Body of pancreas (tissue), 4 donors: Measurements from ENCODE around the gene PSKH1. TPM values are rescaled to one million over a fixed set of nuclear protein-coding genes. Genes with fewer than 3 reads are reported as not detected.

Experiments
- ATAC-seq: fragments of 150-250 bp; one replicate; pipeline ENCODE4 v1.9.1; 2016
- DNase-seq, 4 donors: peaks; one replicate each; pipeline ENCODE4 v3.0.0-alpha.2; 2019
- H3K27ac ChIP-seq, 4 donors: fragments of 200-600 bp; sonication (generic); 1 replicate in 3 of 4; 2 replicates in 1 of 4; pipeline versions ENCODE4 v1.5.1 to v1.6.1; 2016 to 2019; ENCODE audit warnings: mild to moderate bottlenecking in 1 of 4, mixed read lengths in 1 of 4, moderate library complexity in 1 of 4
- H3K27me3 ChIP-seq, 2 donors: fragments of 200-600 bp; sonication (generic); one replicate each; pipeline ENCODE4 v1.6.0; 2016; ENCODE audit warnings: mild to moderate bottlenecking in 1 of 2
- H3K36me3 ChIP-seq, 2 donors: fragments of 200-600 bp; sonication (generic); replicated peaks in 1 of 2; 2 replicates each; pipeline ENCODE4 v1.5.1; 2016; ENCODE audit warnings: low read depth in 2 of 2; ENCODE audit not compliant: insufficient read depth in 1 of 2
- H3K4me1 ChIP-seq: fragments of 200-600 bp; sonication (generic); one replicate; pipeline ENCODE4 v1.6.0; 2016
- H3K4me3 ChIP-seq, 2 donors: fragments of 200-600 bp; sonication (generic); 1 replicate in 1 of 2; 2 replicates in 1 of 2; pipeline ENCODE4 v1.5.1; 2016 to 2019
- H3K9me3 ChIP-seq, 3 donors: fragments of 200-600 bp; sonication (generic); 1 replicate in 2 of 3; 2 replicates in 1 of 3; pipeline ENCODE4 v1.5.1; 2016
- POLR2A ChIP-seq, 3 donors: fragments of 450-650 bp; IDR thresholded peaks; one replicate each; pipeline ENCODE4 v1.6.1; 2016; ENCODE audit warnings: antibody characterized with exemption in 3 of 3, mild to moderate bottlenecking in 2 of 3
- WGBS, 2 donors: methylation state at CpG; one replicate each; pipeline ENCODE4 v1.1.5; 2017; 5-methylcytosine and 5-hydroxymethylcytosine counted together
- intact Hi-C: fragments of 100-400 bp; cut with DNase I; formaldehyde crosslinking; loops from one replicate; pipeline ENCODE4 v1.15.1; 2023
- total RNA-seq, 2 donors: library from RNA; depleted of rRNA; stranded (reverse); fragments of >200 nt; gene quantifications; one replicate each; pipeline ENCODE4 v1.1.0, GENCODE V29; 2016
- TF ChIP-seq, protein P1 (sequence below), 7 experiments: fragments of 450-650 bp in 4 of 7; fragments of 200-600 bp in 3 of 7; sonication (generic) in 3 of 7; IDR thresholded peaks; one replicate each; pipeline ENCODE4 v1.5.1; 2016 to 2019; ENCODE audit warnings: antibody characterized with exemption in 7 of 7

PSKH1 gene
- total RNA-seq, 2 donors from 2014 or later: 15.0 to 16.8 TPM

DNA sequence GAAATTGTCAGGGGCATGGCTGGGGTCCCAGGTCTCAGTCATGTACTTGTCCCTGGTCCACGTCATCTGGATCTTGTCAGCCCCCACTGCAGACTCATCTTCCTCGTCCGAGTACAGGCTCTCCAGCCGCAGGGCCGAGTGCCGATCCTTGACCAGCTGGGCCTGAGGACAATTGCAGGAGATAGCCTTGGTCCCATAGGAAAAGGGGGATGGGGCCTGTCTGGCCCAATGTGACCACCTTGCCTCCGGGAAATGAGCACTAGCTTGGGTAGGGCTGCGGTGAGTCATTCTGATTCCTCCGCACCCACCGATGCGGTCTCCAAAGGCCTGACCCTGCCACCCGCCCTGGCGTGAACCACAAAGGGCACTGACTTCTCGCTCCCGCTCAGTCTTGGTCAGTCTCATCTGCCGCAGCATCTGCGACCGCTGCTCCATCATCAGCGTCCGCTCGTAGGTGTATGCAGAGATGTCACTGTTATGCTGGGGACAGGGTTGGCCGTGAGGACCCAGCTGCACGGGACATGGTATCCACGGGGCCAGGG is 52.4 kb downstream of the PSKH1 start:
- intact Hi-C loops: no loop called here
- peak overlapping the region in 1 of 4 donors; percentile 42 for H3K27ac ChIP-seq
- no peaks in the 10 kb centered on the region for H3K27me3 ChIP-seq
- WGBS, 2 donors: 85 to 96% methylated on average over 12 to 24 of the region's 24 CpGs
- peaks cover 0 to 11% of the 10 kb centered on the region in 2 donors for H3K36me3 ChIP-seq
- peaks cover under 1% of the 10 kb centered on the region for H3K4me1 ChIP-seq
- ATAC-seq: no peak
- no peak for TF ChIP-seq POLR2A (IDR thresholded peaks at IDR 0.05)
- TF ChIP-seq, protein P1, sequence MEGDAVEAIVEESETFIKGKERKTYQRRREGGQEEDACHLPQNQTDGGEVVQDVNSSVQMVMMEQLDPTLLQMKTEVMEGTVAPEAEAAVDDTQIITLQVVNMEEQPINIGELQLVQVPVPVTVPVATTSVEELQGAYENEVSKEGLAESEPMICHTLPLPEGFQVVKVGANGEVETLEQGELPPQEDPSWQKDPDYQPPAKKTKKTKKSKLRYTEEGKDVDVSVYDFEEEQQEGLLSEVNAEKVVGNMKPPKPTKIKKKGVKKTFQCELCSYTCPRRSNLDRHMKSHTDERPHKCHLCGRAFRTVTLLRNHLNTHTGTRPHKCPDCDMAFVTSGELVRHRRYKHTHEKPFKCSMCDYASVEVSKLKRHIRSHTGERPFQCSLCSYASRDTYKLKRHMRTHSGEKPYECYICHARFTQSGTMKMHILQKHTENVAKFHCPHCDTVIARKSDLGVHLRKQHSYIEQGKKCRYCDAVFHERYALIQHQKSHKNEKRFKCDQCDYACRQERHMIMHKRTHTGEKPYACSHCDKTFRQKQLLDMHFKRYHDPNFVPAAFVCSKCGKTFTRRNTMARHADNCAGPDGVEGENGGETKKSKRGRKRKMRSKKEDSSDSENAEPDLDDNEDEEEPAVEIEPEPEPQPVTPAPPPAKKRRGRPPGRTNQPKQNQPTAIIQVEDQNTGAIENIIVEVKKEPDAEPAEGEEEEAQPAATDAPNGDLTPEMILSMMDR (IDR thresholded peaks at IDR 0.05): no peak
- no peaks in the 10 kb centered on the region for H3K9me3 ChIP-seq
- H3K4me3 ChIP-seq: no peak overlapping the region
- no peak for DNase-seq

DNA sequence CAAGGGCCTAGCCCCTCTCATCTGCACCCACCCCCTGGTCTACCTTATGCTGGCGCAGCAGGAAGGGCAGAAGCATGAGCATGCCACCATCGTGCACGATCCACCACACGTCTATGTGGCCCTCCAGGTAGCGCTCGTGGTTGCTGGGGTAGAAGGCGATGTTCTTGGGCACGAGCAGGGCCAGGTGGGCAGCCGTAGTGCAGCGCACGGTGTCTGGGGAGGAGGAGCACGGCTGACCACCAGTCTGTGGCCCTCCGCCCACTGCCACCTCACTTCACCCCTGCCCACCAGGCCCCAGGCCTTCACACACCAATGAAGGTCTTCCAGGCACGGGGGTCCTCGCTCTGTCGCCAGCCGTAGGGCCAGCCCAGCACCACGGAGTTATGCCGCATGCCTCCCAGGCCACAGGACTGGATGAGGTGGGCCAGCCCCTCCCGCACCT is 53.1 kb downstream of the PSKH1 start:
- H3K4me3 ChIP-seq: no peak overlapping the region
- no peaks in the 10 kb centered on the region for H3K9me3 ChIP-seq
- DNase-seq: peak in 1 of 4 donors; percentile 11
- peaks cover 0 to 13% of the 10 kb centered on the region in 2 donors for H3K36me3 ChIP-seq
- no peaks in the 10 kb centered on the region for H3K4me1 ChIP-seq
- intact Hi-C loops: no loop called here
- no peak overlapping the region for H3K27ac ChIP-seq
- no peaks in the 10 kb centered on the region for H3K27me3 ChIP-seq
- no peak for ATAC-seq
- 92 to 96% methylated on average over 8 to 20 of the region's 20 CpGs for WGBS, 2 donors
- no peak for TF ChIP-seq POLR2A (IDR thresholded peaks at IDR 0.05)
- TF ChIP-seq, protein P1 (IDR thresholded peaks at IDR 0.05): no peak

DNA sequence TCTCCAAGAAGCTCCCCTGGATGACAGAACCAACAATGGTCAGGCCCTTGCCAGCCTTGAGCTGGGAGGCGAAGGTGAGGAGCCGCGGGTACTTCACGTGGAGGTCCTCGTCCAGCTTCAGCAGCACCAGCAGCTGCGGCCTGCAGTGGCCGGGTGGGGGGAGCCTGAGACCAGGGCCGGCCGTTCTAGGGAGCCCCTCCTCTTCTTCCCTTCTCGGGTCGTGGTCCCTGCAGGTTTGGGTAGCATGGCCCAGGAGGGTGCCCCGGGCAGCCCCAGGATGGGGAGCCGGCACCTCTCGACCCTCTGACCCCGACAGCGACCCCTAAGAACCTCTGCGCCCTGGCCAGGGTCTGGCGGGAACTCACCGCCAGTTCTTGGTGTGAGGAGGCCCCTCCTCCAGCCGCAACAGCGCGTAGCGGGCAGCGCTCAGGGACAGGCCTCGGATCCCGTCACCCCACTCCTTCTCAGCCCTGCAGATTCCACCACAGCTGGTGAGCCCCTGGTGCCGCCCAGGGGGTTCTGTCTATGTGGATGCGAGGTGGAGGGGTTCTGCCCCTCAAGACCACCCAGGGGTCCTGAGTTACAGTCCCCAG is 54.0 kb downstream of the PSKH1 start:
- no peaks in the 10 kb centered on the region for H3K27me3 ChIP-seq
- H3K4me1 ChIP-seq: no peaks in the 10 kb centered on the region
- H3K27ac ChIP-seq: no peak overlapping the region
- no peaks in the 10 kb centered on the region for H3K9me3 ChIP-seq
- TF ChIP-seq, protein P1 (IDR thresholded peaks at IDR 0.05): no peak
- no peak for TF ChIP-seq POLR2A (IDR thresholded peaks at IDR 0.05)
- H3K4me3 ChIP-seq: no peak overlapping the region
- H3K36me3 ChIP-seq: peaks cover 0 to 21% of the 10 kb centered on the region in 2 donors
- ATAC-seq: no peak
- WGBS, 2 donors: 91 to 92% methylated on average over 5 to 25 of the region's 28 CpGs
- intact Hi-C loops: no loop called here
- DNase-seq: peak in 1 of 4 donors; percentile 14

DNA sequence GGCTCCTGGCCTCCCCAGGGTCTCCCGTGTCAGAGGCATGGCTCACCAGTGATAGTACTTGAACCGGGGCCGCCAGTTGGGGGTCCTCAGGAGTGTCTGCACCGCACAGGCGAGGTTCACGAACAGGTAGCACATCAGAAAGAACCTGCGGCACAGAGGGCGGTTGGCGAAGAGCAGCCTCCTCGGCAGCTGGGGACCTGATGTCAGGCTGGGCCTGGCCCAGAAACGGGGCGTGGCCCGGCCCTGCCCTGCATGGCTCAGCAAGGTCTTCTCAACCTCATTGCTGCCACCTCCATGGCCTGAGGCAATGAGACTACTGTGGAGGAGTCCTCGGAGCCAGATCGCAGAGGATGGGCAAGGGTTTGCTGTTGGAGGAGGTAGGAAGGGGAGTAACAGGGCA is 55.0 kb downstream of the PSKH1 start:
- no peak overlapping the region for H3K4me3 ChIP-seq
- peaks cover 0 to 21% of the 10 kb centered on the region in 2 donors for H3K36me3 ChIP-seq
- intact Hi-C loops: no loop called here
- 91 to 100% methylated on average over 3 to 15 of the region's 15 CpGs for WGBS, 2 donors
- H3K27me3 ChIP-seq: no peaks in the 10 kb centered on the region
- ATAC-seq (no peak), DNase-seq (peak in 1 of 4 donors; percentile 8)
- H3K4me1 ChIP-seq: no peaks in the 10 kb centered on the region
- H3K9me3 ChIP-seq: no peaks in the 10 kb centered on the region
- H3K27ac ChIP-seq: no peak overlapping the region
- TF ChIP-seq, protein P1 (IDR thresholded peaks at IDR 0.05): no peak
- TF ChIP-seq POLR2A (IDR thresholded peaks at IDR 0.05): no peak

DNA sequence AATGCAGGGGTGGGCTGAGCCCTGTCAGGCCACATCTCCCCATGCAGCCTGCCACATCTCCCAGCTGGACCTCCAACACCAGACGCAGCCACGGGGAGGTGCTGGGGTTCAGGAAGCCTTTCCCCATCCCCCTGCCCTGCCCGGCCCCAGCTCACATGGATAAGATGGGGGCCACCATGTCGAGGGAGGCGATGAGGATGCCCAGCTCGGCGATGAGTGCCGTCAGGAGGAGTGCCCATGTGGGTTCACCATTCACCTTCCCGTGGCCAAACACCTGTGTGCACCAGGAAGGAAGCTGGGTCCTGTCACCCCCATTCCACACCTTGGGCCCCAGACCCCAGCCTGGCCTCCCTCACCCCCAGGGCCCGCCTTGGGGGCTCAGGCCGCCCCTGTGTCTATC is 56.6 kb downstream of the PSKH1 start:
- H3K4me3 ChIP-seq: no peak overlapping the region
- no peak for ATAC-seq

More for the DNA sequence above, 56.6 kb downstream of the PSKH1 start:
- Histone ChIP-seq H3K27me3 (no peaks in the 10 kb centered on the region), H3K27ac (no peak overlapping the region), H3K9me3 (no peaks in the 10 kb centered on the region), H3K36me3 (peaks cover 0 to 21% of the 10 kb centered on the region in 2 donors), H3K4me1 (no peaks in the 10 kb centered on the region)
- TF ChIP-seq, protein P1 (IDR thresholded peaks at IDR 0.05): no peak
- no peak for TF ChIP-seq POLR2A (IDR thresholded peaks at IDR 0.05)
- intact Hi-C loops: no loop called here
- DNase-seq: no peak
- 92 to 95% methylated on average over 11 of the region's 11 CpGs for WGBS, 2 donors
